ENCODE measurements around the gene DDX18. TPM values are rescaled to one million over a fixed set of nuclear protein-coding genes. Genes with fewer than 3 reads are reported as not detected.
A peak's percentile ranks its signal among the peaks of the same experiment; 100 is the strongest.

Gene DDX18
- polyA plus RNA-seq, 1 of the 3 experiments (the other 2 are of a cell fraction), result 24.1 TPM

DNA sequence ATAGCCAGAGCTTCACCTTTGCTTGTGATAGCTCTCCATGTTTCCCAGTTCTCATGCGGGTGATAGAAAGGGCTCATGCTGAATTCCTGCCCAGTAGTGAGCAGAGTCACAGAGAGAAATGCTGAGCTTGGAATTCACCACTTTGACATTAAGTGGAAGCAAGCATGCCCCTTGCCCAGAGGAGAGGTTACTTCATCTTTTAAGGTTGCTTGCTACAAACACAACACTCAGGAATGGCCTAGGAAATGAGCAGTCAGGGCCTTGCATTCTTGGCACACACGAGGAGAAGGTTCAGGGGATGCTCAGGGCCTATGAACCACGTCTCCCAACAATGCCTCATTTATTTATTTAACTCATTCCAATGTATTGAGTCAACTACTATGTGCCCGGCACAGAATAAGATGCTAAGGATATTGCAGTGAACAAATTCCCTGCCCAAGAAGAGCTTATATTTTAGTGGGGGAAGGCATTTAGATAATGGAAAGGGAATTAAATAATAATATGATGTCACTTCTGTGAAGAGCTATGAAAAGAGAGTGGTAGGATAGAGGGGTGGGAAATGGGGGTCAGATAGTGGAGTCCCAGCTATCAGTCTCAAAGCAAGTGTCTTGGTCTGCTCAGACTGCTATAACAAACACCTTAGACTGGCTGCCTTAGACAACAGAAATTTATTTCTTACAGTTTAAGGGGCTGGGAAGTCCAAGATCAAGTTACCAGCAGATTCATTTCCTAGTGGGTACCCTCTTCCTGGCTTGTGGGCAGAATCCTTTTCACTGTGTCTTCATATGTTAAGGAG lies 42.1 kb downstream of the DDX18 start:
- ChIA-PET POLR2A (no interaction called here), CTCF (interaction anchor here (1.1 to 1.3 kb wide), 2 partner anchors 20 to 42 kb away, joined by 3 to 5 read pairs; partner anchors contain the start of gene DDX18)
- no peaks in the 10 kb centered on the region for H3K9me2 ChIP-seq
- no peaks in the 10 kb centered on the region for H3K9me3 ChIP-seq
- no peak overlapping the region for H3K4me3 ChIP-seq (ENCODE audit: low read depth in 2 of 2, low read length in 1 of 2)
- no peaks in the 10 kb centered on the region for H3K36me3 ChIP-seq (replicated peaks in 1 of 2; ENCODE audit: control insufficient read depth in 1 of 2, insufficient read depth in 2 of 2, low read length in 1 of 2)
- peak overlapping the region; percentile 66 for H3K9ac ChIP-seq
- H2AFZ ChIP-seq (ENCODE audit: low read depth), result peak overlapping the region; percentile 65; the same call in 1 of the 2 replicates
- H3K4me1 ChIP-seq (ENCODE audit: control insufficient read depth in 1 of 2, insufficient read depth in 2 of 2, low read depth in 1 of 2, low read length in 1 of 2), result peaks cover 0 to 13% of the 10 kb centered on the region in 2 experiments; a peak in 3 of 4 replicates
- H3K27me3 ChIP-seq (ENCODE audit: insufficient read depth), result no peaks in the 10 kb centered on the region
- peaks cover 24% of the 10 kb centered on the region for H3F3A ChIP-seq (replicated peaks; ENCODE audit: insufficient read depth)
- no peaks in the 10 kb centered on the region for H3K79me2 ChIP-seq (ENCODE audit: insufficient read depth)
- H3K27ac ChIP-seq (ENCODE audit: low read depth in 2 of 2, low read length in 1 of 2), result peak overlapping the region in 1 of 2 experiments; percentile 83; a peak in 2 of 4 replicates
- no peak for DNase-seq
- WGBS (ENCODE audit: low lambda C conversion rate), result 20% methylated on average over 4 of the region's 4 CpGs
- peak overlapping the region; percentile 66 for H3K4me2 ChIP-seq
- H4K20me1 ChIP-seq (ENCODE audit: insufficient read depth), result no peaks in the 10 kb centered on the region
- TF ChIP-seq FOSL2 (IDR thresholded peaks at IDR 0.05; ENCODE audit: borderline replicate concordance, low read depth) (peak; percentile 68), ELF1 (IDR thresholded peaks at IDR 0.05) (no peak), YY1 (IDR thresholded peaks at IDR 0.05; ENCODE audit: low read depth) (no peak), FOXM1 (IDR thresholded peaks at IDR 0.05; ENCODE audit: low read depth) (no peak), RAD21 (IDR thresholded peaks at IDR 0.05; ENCODE audit: low read length) (no peak), RFX5 (IDR thresholded peaks at IDR 0.05; ENCODE audit: low read length) (no peak), TAF1 (IDR thresholded peaks at IDR 0.05; ENCODE audit: borderline replicate concordance, low read depth, low read length) (no peak), EP300 (IDR thresholded peaks at IDR 0.05; ENCODE audit: borderline replicate concordance in 1 of 2, low read depth in 1 of 2, low read length in 1 of 2) (peak in 1 of 2 experiments; percentile 57; a peak in 2 of 4 replicates), USF2 (IDR thresholded peaks at IDR 0.05; ENCODE audit: borderline replicate concordance, low read depth, low read length) (no peak), POLR2AphosphoS5 (IDR thresholded peaks at IDR 0.05; ENCODE audit: low read depth, low read length) (no peak), CHD2 (IDR thresholded peaks at IDR 0.05; ENCODE audit: low read length, partially characterized antibody) (no peak), EZH2phosphoT487 (IDR thresholded peaks at IDR 0.05; ENCODE audit: borderline replicate concordance, low read depth) (no peak), TCF12 (IDR thresholded peaks at IDR 0.05) (peak; percentile 71), JUND (IDR thresholded peaks at IDR 0.05) (peak; percentile 84), RXRA (IDR thresholded peaks at IDR 0.05; ENCODE audit: borderline replicate concordance, low read depth) (peak; percentile 38; the same call in 1 of the 2 replicates), MXI1 (IDR thresholded peaks at IDR 0.05; ENCODE audit: low read depth, low read length) (no peak), FOXJ3 (CRISPR knock-in tag; IDR thresholded peaks at IDR 0.05) (no peak), NRF1 (IDR thresholded peaks at IDR 0.05; ENCODE audit: low read depth, low read length) (no peak), MEF2A (IDR thresholded peaks at IDR 0.05; ENCODE audit: borderline replicate concordance, low read depth) (no peak), RCOR1 (IDR thresholded peaks at IDR 0.05; ENCODE audit: low read length) (no peak), TEAD4 (IDR thresholded peaks at IDR 0.05; ENCODE audit: borderline replicate concordance, insufficient read depth) (peak; percentile 85), SIN3A (IDR thresholded peaks at IDR 0.05; ENCODE audit: borderline replicate concordance, low read depth, low read length) (no peak), NFIC (IDR thresholded peaks at IDR 0.05; ENCODE audit: borderline replicate concordance) (peak; percentile 78; the same call in 1 of the 2 replicates), SMC3 (IDR thresholded peaks at IDR 0.05; ENCODE audit: low read depth, low read length) (no peak), MAX (IDR thresholded peaks at IDR 0.05; ENCODE audit: low read depth) (peak; percentile 77), CTCF (IDR thresholded peaks at IDR 0.05) (no peak), GABPA (IDR thresholded peaks at IDR 0.05; ENCODE audit: low read depth) (no peak)
- TF ChIP-seq, protein P1, sequence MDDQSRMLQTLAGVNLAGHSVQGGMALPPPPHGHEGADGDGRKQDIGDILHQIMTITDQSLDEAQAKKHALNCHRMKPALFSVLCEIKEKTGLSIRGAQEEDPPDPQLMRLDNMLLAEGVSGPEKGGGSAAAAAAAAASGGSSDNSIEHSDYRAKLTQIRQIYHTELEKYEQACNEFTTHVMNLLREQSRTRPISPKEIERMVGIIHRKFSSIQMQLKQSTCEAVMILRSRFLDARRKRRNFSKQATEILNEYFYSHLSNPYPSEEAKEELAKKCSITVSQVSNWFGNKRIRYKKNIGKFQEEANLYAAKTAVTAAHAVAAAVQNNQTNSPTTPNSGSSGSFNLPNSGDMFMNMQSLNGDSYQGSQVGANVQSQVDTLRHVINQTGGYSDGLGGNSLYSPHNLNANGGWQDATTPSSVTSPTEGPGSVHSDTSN (IDR thresholded peaks at IDR 0.05), result peak; percentile 18; the same call in 1 of the 2 replicates
- TF ChIP-seq, protein P2, sequence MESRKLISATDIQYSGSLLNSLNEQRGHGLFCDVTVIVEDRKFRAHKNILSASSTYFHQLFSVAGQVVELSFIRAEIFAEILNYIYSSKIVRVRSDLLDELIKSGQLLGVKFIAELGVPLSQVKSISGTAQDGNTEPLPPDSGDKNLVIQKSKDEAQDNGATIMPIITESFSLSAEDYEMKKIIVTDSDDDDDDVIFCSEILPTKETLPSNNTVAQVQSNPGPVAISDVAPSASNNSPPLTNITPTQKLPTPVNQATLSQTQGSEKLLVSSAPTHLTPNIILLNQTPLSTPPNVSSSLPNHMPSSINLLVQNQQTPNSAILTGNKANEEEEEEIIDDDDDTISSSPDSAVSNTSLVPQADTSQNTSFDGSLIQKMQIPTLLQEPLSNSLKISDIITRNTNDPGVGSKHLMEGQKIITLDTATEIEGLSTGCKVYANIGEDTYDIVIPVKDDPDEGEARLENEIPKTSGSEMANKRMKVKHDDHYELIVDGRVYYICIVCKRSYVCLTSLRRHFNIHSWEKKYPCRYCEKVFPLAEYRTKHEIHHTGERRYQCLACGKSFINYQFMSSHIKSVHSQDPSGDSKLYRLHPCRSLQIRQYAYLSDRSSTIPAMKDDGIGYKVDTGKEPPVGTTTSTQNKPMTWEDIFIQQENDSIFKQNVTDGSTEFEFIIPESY (IDR thresholded peaks at IDR 0.05; ENCODE audit: borderline replicate concordance, low read depth), result no peak
